Adrenal gland (tissue), 5 donors: ENCODE results near the gene S100A9.

ENCODE experiments used
- POLR2A ChIP-seq, 2 donors: fragments of 450-650 bp; IDR thresholded peaks; one replicate each; pipeline ENCODE4 v1.6.1; 2017; ENCODE audit warnings: antibody characterized with exemption in 2 of 2, mild to moderate bottlenecking in 2 of 2, moderate library complexity in 1 of 2
- TF ChIP-seq, protein P1 (sequence below), 6 experiments: fragments of 450-650 bp in 4 of 6; fragments of 200-600 bp in 2 of 6; sonication (generic) in 1 of 6; IDR thresholded peaks; 1 replicate in 5 of 6; 2 replicates in 1 of 6; pipeline versions ENCODE4 v1.5.1 to v1.8.0; 2016 to 2021; ENCODE audit warnings: antibody characterized with exemption in 6 of 6, mild to moderate bottlenecking in 2 of 6, moderate library complexity in 1 of 6
- donor health status: DM: no; HTN: no; CAD: no.

- TF ChIP-seq, protein P1, sequence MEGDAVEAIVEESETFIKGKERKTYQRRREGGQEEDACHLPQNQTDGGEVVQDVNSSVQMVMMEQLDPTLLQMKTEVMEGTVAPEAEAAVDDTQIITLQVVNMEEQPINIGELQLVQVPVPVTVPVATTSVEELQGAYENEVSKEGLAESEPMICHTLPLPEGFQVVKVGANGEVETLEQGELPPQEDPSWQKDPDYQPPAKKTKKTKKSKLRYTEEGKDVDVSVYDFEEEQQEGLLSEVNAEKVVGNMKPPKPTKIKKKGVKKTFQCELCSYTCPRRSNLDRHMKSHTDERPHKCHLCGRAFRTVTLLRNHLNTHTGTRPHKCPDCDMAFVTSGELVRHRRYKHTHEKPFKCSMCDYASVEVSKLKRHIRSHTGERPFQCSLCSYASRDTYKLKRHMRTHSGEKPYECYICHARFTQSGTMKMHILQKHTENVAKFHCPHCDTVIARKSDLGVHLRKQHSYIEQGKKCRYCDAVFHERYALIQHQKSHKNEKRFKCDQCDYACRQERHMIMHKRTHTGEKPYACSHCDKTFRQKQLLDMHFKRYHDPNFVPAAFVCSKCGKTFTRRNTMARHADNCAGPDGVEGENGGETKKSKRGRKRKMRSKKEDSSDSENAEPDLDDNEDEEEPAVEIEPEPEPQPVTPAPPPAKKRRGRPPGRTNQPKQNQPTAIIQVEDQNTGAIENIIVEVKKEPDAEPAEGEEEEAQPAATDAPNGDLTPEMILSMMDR (IDR thresholded peaks at IDR 0.05), result no peak
- TF ChIP-seq POLR2A (IDR thresholded peaks at IDR 0.05), result no peak
These were observed 35.2 kb downstream of the S100A9 start for GRCh38 chr1:153392822-153393221.
